Measurements from ENCODE around the gene TMEM120B.
A peak's percentile ranks its signal among the peaks of the same experiment; 100 is the strongest.

TMEM120B gene

DNA sequence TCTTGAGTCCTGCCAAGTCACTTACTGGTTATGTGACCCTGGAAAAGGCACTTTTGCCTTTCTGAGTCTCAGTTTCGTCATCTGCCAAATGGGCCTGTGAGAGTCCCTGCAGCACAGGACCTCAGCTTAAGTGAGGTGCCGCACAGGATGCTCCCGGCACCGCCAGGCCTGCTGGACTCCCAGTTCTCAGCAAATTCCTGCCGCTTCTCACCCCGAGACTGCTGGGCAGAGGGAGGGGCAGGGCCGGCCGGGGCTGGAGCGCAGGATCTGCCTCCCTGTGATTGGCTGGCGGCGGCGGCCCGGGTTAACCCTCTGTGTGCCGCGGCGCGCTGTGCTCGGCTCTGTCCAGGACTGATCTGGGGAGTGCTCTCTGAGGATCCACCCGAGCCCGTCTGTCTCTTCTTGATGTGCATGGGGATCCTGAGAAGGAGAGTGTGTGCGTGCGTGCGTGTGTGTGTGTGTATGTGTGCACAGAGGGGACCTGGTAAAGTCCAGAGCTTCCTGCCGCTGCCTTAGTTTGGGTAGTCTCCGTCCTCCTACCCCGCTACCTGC, 99.8 kb downstream of the TMEM120B start:
- TF ChIP-seq YY1 (IDR thresholded peaks at IDR 0.05; ENCODE audit: insufficient read depth, insufficient read length) (no peak), ZNF274 (IDR thresholded peaks at IDR 0.05; ENCODE audit: low read depth, low read length) (no peak), SUZ12 (IDR thresholded peaks at IDR 0.05; ENCODE audit: extremely low read depth, insufficient read depth, insufficient read length) (no peak)
- no peak for DNase-seq (ENCODE audit: low read depth, low spot score)
- peak overlapping the region; percentile 93 for H3K4me3 ChIP-seq (ENCODE audit: insufficient read length, low read depth)
- no peaks in the 10 kb centered on the region for H3K9me3 ChIP-seq (ENCODE audit: insufficient read depth, low read length)
- peaks cover 23% of the 10 kb centered on the region for H3K4me1 ChIP-seq (ENCODE audit: insufficient read depth, insufficient read length)
- no peaks in the 10 kb centered on the region for H3K27me3 ChIP-seq (ENCODE audit: insufficient read depth, insufficient read length)
- peaks cover 89% of the 10 kb centered on the region for H3K36me3 ChIP-seq (ENCODE audit: insufficient read depth, insufficient read length, low read length)
- peak overlapping the region; percentile 93 for H3K9ac ChIP-seq (ENCODE audit: insufficient read length, low read depth)

DNA sequence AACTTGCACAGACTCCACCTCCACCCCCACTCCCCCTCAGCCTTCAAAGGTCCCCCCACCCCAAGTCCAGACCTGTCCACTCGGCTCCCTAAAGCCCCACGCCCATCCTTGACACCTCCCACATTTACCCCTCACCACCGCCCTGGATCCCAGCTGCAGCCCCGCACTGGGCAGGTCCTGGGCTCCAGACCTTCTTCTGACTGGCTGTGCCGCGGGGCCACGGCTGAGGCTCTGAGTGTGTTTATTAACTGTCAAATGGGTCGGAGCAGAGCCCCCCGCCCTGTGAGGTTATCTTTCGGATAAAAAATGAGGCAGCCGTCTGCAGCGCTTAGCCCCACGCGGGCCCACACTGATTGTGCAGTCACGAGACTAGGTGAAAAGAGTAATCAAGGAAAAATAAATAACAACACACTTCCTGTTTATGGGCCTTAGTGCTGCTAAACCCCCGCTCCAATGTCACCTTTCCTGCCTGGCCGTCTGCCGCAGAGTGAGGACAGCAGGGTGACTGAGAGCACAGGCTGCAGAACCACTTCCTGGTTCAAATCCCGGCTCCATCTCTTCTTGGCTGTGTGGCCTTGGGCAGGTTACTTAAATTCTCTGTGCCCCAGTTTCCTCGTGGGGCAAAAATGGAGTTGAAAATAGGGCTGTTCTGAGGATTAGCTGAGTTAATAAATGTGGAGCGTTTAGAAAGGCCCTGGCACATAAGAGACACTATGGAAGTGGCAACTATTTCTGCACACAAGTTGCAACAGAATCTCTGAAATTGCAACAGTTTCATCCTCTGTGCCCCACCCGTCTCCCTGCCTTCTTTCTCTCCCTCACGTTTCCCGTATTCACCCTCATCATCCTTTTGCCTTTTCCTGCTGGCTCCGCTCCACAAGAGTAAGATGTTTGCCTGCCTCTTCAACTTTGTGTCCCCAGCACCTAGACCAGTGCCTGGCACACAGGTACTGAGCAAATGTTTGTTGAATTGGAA, 100.7 kb downstream of the TMEM120B start:
- H3K4me3 ChIP-seq (ENCODE audit: insufficient read length, low read depth): peak overlapping the region; percentile 93
- no peaks in the 10 kb centered on the region for H3K9me3 ChIP-seq (ENCODE audit: insufficient read depth, low read length)
- TF ChIP-seq YY1 (IDR thresholded peaks at IDR 0.05; ENCODE audit: insufficient read depth, insufficient read length) (no peak), SUZ12 (IDR thresholded peaks at IDR 0.05; ENCODE audit: extremely low read depth, insufficient read depth, insufficient read length) (no peak), ZNF274 (IDR thresholded peaks at IDR 0.05; ENCODE audit: low read depth, low read length) (no peak)
- H3K9ac ChIP-seq (ENCODE audit: insufficient read length, low read depth): peak overlapping the region; percentile 75
- H3K36me3 ChIP-seq (ENCODE audit: insufficient read depth, insufficient read length, low read length): peaks cover 89% of the 10 kb centered on the region
- peaks cover 23% of the 10 kb centered on the region for H3K4me1 ChIP-seq (ENCODE audit: insufficient read depth, insufficient read length)
- H3K27me3 ChIP-seq (ENCODE audit: insufficient read depth, insufficient read length): no peaks in the 10 kb centered on the region
- DNase-seq (ENCODE audit: low read depth, low spot score): no peak

DNA sequence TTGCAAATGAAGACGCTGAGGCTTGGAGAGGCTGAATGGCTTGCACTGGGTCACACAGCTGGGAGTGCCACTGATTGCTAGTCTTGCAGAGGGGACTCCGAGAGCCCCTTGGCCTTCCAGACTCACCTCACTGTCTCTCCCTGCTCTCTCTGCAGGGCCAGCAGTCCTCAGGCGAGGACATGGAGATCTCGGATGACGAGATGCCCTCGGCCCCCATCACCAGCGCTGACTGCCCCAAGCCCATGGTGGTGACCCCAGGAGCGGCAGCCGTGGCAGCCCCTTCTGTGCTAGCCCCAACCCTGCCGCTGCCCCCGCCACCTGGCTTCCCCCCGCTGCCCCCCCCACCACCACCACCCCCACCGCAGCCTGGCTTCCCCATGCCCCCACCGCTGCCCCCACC, 101.4 kb downstream of the TMEM120B start:
- TF ChIP-seq YY1 (IDR thresholded peaks at IDR 0.05; ENCODE audit: insufficient read depth, insufficient read length): no peak
- no peak for TF ChIP-seq SUZ12 (IDR thresholded peaks at IDR 0.05; ENCODE audit: extremely low read depth, insufficient read depth, insufficient read length)
- TF ChIP-seq ZNF274 (IDR thresholded peaks at IDR 0.05; ENCODE audit: low read depth, low read length): no peak
- Histone ChIP-seq H3K36me3 (ENCODE audit: insufficient read depth, insufficient read length, low read length) (peaks cover 83% of the 10 kb centered on the region), H3K4me1 (ENCODE audit: insufficient read depth, insufficient read length) (peaks cover 23% of the 10 kb centered on the region), H3K27me3 (ENCODE audit: insufficient read depth, insufficient read length) (no peaks in the 10 kb centered on the region), H3K4me3 (ENCODE audit: insufficient read length, low read depth) (no peak overlapping the region), H3K9ac (ENCODE audit: insufficient read length, low read depth) (no peak overlapping the region), H3K9me3 (ENCODE audit: insufficient read depth, low read length) (no peaks in the 10 kb centered on the region)
- no peak for DNase-seq (ENCODE audit: low read depth, low spot score)

DNA sequence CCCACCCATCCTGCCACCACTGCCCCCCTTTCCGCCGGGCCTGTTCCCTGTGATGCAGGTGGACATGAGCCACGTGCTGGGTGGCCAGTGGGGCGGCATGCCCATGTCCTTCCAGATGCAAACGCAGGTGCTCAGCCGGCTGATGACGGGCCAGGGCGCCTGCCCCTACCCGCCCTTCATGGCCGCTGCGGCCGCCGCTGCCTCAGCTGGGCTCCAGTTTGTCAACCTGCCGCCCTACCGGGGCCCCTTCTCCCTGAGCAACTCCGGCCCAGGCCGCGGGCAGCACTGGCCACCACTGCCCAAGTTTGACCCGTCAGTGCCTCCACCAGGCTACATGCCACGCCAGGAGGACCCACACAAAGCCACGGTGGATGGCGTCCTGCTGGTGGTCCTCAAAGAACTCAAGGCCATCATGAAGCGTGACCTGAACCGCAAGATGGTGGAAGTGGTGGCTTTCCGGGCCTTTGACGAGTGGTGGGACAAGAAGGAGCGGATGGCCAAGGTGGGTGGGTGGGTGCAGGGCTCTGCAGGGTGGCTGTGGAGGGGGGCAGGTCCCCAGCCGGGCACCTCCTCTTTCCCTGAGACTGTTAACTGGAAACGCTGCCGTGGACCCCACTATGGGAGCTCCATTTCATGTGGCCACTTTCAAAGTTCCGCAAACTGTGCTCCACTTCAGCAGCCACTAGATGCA, 102.0 kb downstream of the TMEM120B start:
- Histone ChIP-seq H3K4me1 (ENCODE audit: insufficient read depth, insufficient read length) (peaks cover 23% of the 10 kb centered on the region), H3K9me3 (ENCODE audit: insufficient read depth, low read length) (no peaks in the 10 kb centered on the region), H3K27me3 (ENCODE audit: insufficient read depth, insufficient read length) (no peaks in the 10 kb centered on the region), H3K4me3 (ENCODE audit: insufficient read length, low read depth) (no peak overlapping the region), H3K9ac (ENCODE audit: insufficient read length, low read depth) (no peak overlapping the region), H3K36me3 (ENCODE audit: insufficient read depth, insufficient read length, low read length) (peaks cover 83% of the 10 kb centered on the region)
- TF ChIP-seq SUZ12 (IDR thresholded peaks at IDR 0.05; ENCODE audit: extremely low read depth, insufficient read depth, insufficient read length) (no peak), ZNF274 (IDR thresholded peaks at IDR 0.05; ENCODE audit: low read depth, low read length) (no peak), YY1 (IDR thresholded peaks at IDR 0.05; ENCODE audit: insufficient read depth, insufficient read length) (no peak)
- DNase-seq (ENCODE audit: low read depth, low spot score): no peak

DNA sequence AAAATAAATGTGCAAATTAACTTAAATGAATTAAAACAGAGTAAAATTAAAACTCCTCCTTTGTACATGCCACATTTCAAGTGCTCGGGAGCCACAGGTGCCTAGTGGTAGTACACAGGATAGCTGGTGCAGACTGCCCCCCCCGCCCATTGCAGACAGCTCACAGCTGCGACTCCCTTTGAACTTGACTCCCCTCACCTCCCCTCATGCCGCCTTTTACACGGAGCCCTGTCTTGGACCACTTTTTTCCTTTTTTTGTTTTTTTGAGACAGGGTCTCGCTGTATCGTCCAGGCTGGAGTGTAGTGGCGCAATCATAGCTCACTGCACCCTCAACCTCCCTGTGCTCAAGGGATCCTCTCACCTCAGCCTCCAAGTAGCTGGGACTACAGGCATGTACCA, 102.7 kb downstream of the TMEM120B start:
- Histone ChIP-seq H3K9ac (ENCODE audit: insufficient read length, low read depth) (no peak overlapping the region), H3K4me1 (ENCODE audit: insufficient read depth, insufficient read length) (peaks cover 22% of the 10 kb centered on the region), H3K4me3 (ENCODE audit: insufficient read length, low read depth) (no peak overlapping the region), H3K9me3 (ENCODE audit: insufficient read depth, low read length) (no peaks in the 10 kb centered on the region), H3K27me3 (ENCODE audit: insufficient read depth, insufficient read length) (no peaks in the 10 kb centered on the region), H3K36me3 (ENCODE audit: insufficient read depth, insufficient read length, low read length) (peaks cover 83% of the 10 kb centered on the region)
- TF ChIP-seq SUZ12 (IDR thresholded peaks at IDR 0.05; ENCODE audit: extremely low read depth, insufficient read depth, insufficient read length) (no peak), ZNF274 (IDR thresholded peaks at IDR 0.05; ENCODE audit: low read depth, low read length) (no peak), YY1 (IDR thresholded peaks at IDR 0.05; ENCODE audit: insufficient read depth, insufficient read length) (no peak)
- no peak for DNase-seq (ENCODE audit: low read depth, low spot score)

DNA sequence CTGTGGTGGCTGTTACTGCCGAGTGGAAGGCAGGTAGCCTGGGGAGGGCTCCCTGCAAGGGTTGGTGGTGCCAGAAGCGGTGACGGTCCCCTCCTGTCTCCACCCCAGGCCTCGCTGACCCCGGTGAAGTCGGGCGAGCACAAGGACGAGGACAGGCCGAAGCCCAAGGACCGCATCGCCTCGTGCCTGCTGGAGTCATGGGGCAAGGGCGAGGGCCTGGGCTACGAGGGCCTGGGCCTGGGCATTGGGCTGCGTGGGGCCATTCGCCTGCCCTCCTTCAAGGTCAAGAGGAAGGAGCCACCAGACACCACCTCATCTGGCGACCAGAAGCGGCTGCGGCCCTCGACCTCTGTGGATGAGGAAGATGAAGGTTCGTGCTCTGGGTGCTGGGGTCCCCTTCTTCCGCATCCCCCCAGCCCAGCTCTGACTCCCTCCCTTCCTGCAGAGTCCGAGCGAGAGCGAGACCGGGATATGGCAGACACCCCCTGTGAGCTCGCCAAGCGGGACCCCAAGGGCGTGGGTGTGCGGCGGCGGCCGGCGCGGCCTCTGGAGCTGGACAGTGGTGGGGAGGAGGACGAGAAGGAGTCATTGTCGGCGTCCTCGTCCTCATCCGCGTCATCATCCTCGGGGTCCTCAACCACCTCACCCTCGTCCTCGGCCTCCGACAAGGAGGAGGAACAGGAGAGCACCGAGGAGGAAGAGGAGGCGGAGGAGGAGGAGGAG, 104.5 kb downstream of the TMEM120B start:
- Histone ChIP-seq H3K4me1 (ENCODE audit: insufficient read depth, insufficient read length) (peaks cover 7% of the 10 kb centered on the region), H3K36me3 (ENCODE audit: insufficient read depth, insufficient read length, low read length) (peaks cover 84% of the 10 kb centered on the region), H3K9ac (ENCODE audit: insufficient read length, low read depth) (no peak overlapping the region), H3K27me3 (ENCODE audit: insufficient read depth, insufficient read length) (no peaks in the 10 kb centered on the region), H3K9me3 (ENCODE audit: insufficient read depth, low read length) (no peaks in the 10 kb centered on the region), H3K4me3 (ENCODE audit: insufficient read length, low read depth) (no peak overlapping the region)
- no peak for TF ChIP-seq YY1 (IDR thresholded peaks at IDR 0.05; ENCODE audit: insufficient read depth, insufficient read length)
- TF ChIP-seq ZNF274 (IDR thresholded peaks at IDR 0.05; ENCODE audit: low read depth, low read length): no peak
- TF ChIP-seq SUZ12 (IDR thresholded peaks at IDR 0.05; ENCODE audit: extremely low read depth, insufficient read depth, insufficient read length): no peak
- DNase-seq (ENCODE audit: low read depth, low spot score): no peak

All from NT2/D1 (cell line).